Right lobe of liver (tissue), 6 donors: ENCODE results near the gene NDUFC2. TPM values are rescaled to one million over a fixed set of nuclear protein-coding genes. Genes with fewer than 3 reads are reported as not detected.
"Not testable (repeated sequence)": the region's sequence is repeated elsewhere in the genome, so short reads cannot be mapped to it uniquely, and the experiment has no call there.

ENCODE experiments used
- ATAC-seq, 4 donors: fragments of 200-7000 bp; cut with Tn5 transposase; one replicate each; pipeline ENCODE4 v1.9.1; 2020; ENCODE audit warnings: mild to moderate bottlenecking in 4 of 4, moderate library complexity in 4 of 4
- DNase-seq, 3 donors: peaks; one replicate each; pipeline ENCODE4 v3.0.0-alpha.2; 2020
- H3K27ac ChIP-seq, 3 donors: fragments of 200-600 bp; one replicate each; pipeline ENCODE4 v1.8.0; 2022
- H3K27me3 ChIP-seq, 2 donors: fragments of 200-600 bp; one replicate each; pipeline ENCODE4 v1.8.0; 2022
- H3K36me3 ChIP-seq, 4 donors: fragments of 200-600 bp; sonication (generic) in 1 of 4; one replicate each; pipeline versions ENCODE4 v1.5.1 to v1.8.0; 2017 to 2022; ENCODE audit warnings: control low read depth in 1 of 4
- H3K4me1 ChIP-seq, 4 donors: fragments of 200-600 bp; sonication (generic) in 1 of 4; one replicate each; pipeline versions ENCODE4 v1.5.1 to v1.8.0; 2017 to 2022; ENCODE audit warnings: control low read depth in 1 of 4
- H3K4me3 ChIP-seq, 3 donors: fragments of 200-600 bp; one replicate each; pipeline ENCODE4 v1.8.0; 2022
- H3K9me3 ChIP-seq, 4 donors: fragments of 200-600 bp; sonication (generic) in 1 of 4; one replicate each; pipeline versions ENCODE4 v1.5.1 to v1.8.0; 2017 to 2022; ENCODE audit warnings: control low read depth in 1 of 4
- POLR2A ChIP-seq: fragments of 450-650 bp; IDR thresholded peaks from one replicate; pipeline ENCODE4 v1.6.1; 2017; ENCODE audit warnings: antibody characterized with exemption, mild to moderate bottlenecking
- WGBS: methylation state at CpG from one replicate; pipeline ENCODE4 v1.1.6; 2018; ENCODE audit warnings: low coverage, low lambda C conversion rate; ENCODE audit not compliant: insufficient coverage; ENCODE audit errors: missing lambda C conversion rate; 5-methylcytosine and 5-hydroxymethylcytosine counted together
- intact Hi-C, 2 donors: fragments of 100-400 bp; cut with DNase I; formaldehyde crosslinking; loops; one replicate each; pipeline versions ENCODE4 v1.11.2 to v1.14.1; 2022
- total RNA-seq, 6 experiments: library from RNA; depleted of rRNA in 2 of 6; stranded (reverse); fragments of >200 nt in 2 of 6; fragmentation: NEBNext Ultra II Directional in 3 of 6; extraction: Animal tissue kit (Norgen Biotek cat#: 25700) in 3 of 6; gene quantifications; one replicate each; pipeline versions ENCODE4 v1.1.0 to v1.2.4, GENCODE V29; 2016 to 2023
- TF ChIP-seq, protein P1 (sequence below), 4 donors: fragments of 200-600 bp in 3 of 4; fragments of 450-650 bp in 1 of 4; IDR thresholded peaks; one replicate each; pipeline versions ENCODE4 v1.5.1 to v1.8.0; 2016 to 2022; ENCODE audit warnings: antibody characterized with exemption in 4 of 4, mild to moderate bottlenecking in 2 of 4
- donor health status: DM: no; HTN: yes; CAD: no.
- donor health status: DM: no; HTN: no; CAD: no.
- donor health status: DM: no; HTN: no; CAD: no.
- donor health status: DM: no; HTN: yes; CAD: no.
- donor health status: DM: no; HTN: yes; CAD: no.

NDUFC2 gene
- total RNA-seq, 6 experiments from 2014 or later: 105 to 265 (median 183) TPM

GRCh38 chr11:78100261-78100660 is 20.6 kb upstream of the NDUFC2 start:
- Histone ChIP-seq H3K4me3 (no peak overlapping the region), H3K27me3 (no peaks in the 10 kb centered on the region), H3K36me3 (peaks cover 0 to 11% (median 0%) of the 10 kb centered on the region in 4 donors), H3K27ac (no peak overlapping the region), H3K4me1 (peaks cover 0 to 4% (median 0%) of the 10 kb centered on the region in 4 donors), H3K9me3 (no peaks in the 10 kb centered on the region)
- ATAC-seq: no peak
- 82% methylated on average over 5 of the region's 5 CpGs for WGBS
- intact Hi-C loops: no loop called here
- TF ChIP-seq, protein P1, sequence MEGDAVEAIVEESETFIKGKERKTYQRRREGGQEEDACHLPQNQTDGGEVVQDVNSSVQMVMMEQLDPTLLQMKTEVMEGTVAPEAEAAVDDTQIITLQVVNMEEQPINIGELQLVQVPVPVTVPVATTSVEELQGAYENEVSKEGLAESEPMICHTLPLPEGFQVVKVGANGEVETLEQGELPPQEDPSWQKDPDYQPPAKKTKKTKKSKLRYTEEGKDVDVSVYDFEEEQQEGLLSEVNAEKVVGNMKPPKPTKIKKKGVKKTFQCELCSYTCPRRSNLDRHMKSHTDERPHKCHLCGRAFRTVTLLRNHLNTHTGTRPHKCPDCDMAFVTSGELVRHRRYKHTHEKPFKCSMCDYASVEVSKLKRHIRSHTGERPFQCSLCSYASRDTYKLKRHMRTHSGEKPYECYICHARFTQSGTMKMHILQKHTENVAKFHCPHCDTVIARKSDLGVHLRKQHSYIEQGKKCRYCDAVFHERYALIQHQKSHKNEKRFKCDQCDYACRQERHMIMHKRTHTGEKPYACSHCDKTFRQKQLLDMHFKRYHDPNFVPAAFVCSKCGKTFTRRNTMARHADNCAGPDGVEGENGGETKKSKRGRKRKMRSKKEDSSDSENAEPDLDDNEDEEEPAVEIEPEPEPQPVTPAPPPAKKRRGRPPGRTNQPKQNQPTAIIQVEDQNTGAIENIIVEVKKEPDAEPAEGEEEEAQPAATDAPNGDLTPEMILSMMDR (IDR thresholded peaks at IDR 0.05): no peak
- no peak for DNase-seq

GRCh38 chr11:78099666-78100065 is 20.0 kb upstream of the NDUFC2 start:
- H3K36me3 ChIP-seq: peaks cover 0 to 11% (median 0%) of the 10 kb centered on the region in 4 donors
- WGBS: 86% methylated on average over 4 of the region's 4 CpGs
- ATAC-seq (no peak), DNase-seq (no peak)
- no peaks in the 10 kb centered on the region for H3K9me3 ChIP-seq
- H3K4me1 ChIP-seq: peaks cover 0 to 4% (median 0%) of the 10 kb centered on the region in 4 donors
- no peak overlapping the region for H3K27ac ChIP-seq
- no peak overlapping the region for H3K4me3 ChIP-seq
- TF ChIP-seq POLR2A: no peak
- TF ChIP-seq, protein P1 (IDR thresholded peaks at IDR 0.05): no peak
- intact Hi-C loops: no loop called here
- H3K27me3 ChIP-seq: no peaks in the 10 kb centered on the region

GRCh38 chr11:78097666-78098385 is 18.2 kb upstream of the NDUFC2 start:
- WGBS: 88% methylated on average over 5 of the region's 7 CpGs
- no peak for DNase-seq
- no peaks in the 10 kb centered on the region for H3K9me3 ChIP-seq
- peaks cover 0 to 11% (median 0%) of the 10 kb centered on the region in 4 donors for H3K36me3 ChIP-seq
- H3K4me1 ChIP-seq: peaks cover 0 to 4% (median 0%) of the 10 kb centered on the region in 4 donors
- TF ChIP-seq POLR2A: no peak
- TF ChIP-seq, protein P1 (IDR thresholded peaks at IDR 0.05): no peak
- no peak for ATAC-seq
- H3K27ac ChIP-seq: no peak overlapping the region
- intact Hi-C loops: no loop called here
- H3K27me3 ChIP-seq: no peaks in the 10 kb centered on the region
- no peak overlapping the region for H3K4me3 ChIP-seq

GRCh38 chr11:78094250-78094649 is 14.6 kb upstream of the NDUFC2 start:
- Histone ChIP-seq H3K4me1 (peaks cover 0 to 5% (median 2%) of the 10 kb centered on the region in 4 donors), H3K9me3 (no peaks in the 10 kb centered on the region), H3K27me3 (no peaks in the 10 kb centered on the region), H3K4me3 (no peak overlapping the region), H3K27ac (no peak overlapping the region), H3K36me3 (no peaks in the 10 kb centered on the region)
- ATAC-seq: no peak
- TF ChIP-seq, protein P1 (IDR thresholded peaks at IDR 0.05): no peak
- no peak for TF ChIP-seq POLR2A
- no peak for DNase-seq
- WGBS: 67% methylated on average over 2 of the region's 2 CpGs
- intact Hi-C loops: no loop called here

GRCh38 chr11:78086521-78087074 is 6.9 kb upstream of the NDUFC2 start:
- H3K9me3 ChIP-seq, H3K4me1 ChIP-seq, H3K4me3 ChIP-seq, H3K36me3 ChIP-seq, DNase-seq, intact Hi-C loops, H3K27me3 ChIP-seq, ATAC-seq, H3K27ac ChIP-seq: not testable (repeated sequence)
- whole genome bisulfite sequencing: 93% methylated on average over 6 of the region's 6 CpGs
